K562 (cell line): ENCODE measurements around the gene KLF5. TPM values are rescaled to one million over a fixed set of nuclear protein-coding genes. Genes with fewer than 3 reads are reported as not detected.

ENCODE experiments used
- ATAC-seq: fragments of 200-7000 bp; cut with Tn5 transposase; 3 replicates; pipeline ENCODE4 v1.9.1; 2020; ENCODE audit warnings: moderate library complexity
- BruUV-seq: library from RNA; stranded (reverse); fragments of 400-500 nt; replicated peaks from 2 replicates; lab custom pipeline; 2021; lab: Mats Ljungman, UMichigan
- CTCF ChIA-PET: fragments of 300-600 bp; formaldehyde crosslinking; extraction: SDS; loops from one replicate; lab custom pipeline; 2021; ENCODE audit warnings: low intra/inter-chr PET ratio; lab: Yijun Ruan, JAX
- POLR2A ChIA-PET: fragments of 300-600, 350-650 bp; sonication (Branson Sonifier 250); formaldehyde crosslinking; extraction: SDS; loops from one replicate; lab custom pipeline; 2021; ENCODE audit warnings: antibody characterized with exemption, inconsistent platforms; lab: Yijun Ruan, JAX
- DNase-seq, 4 experiments: peaks; one replicate each; pipeline versions ENCODE4 v3.0.0 to v3.0.0-alpha.2; 2011 to 2018; ENCODE audit warnings: low spot score in 3 of 4, mixed read lengths in 3 of 4; ENCODE audit errors: extremely low read depth in 1 of 4
- FAIRE-seq: peaks from 2 replicates; lab custom pipeline; 2011; peaks lifted over from hg19 to GRCh38; lab: Jason Lieb, UNC
- H2AFZ ChIP-seq: 2 replicates; pipeline ENCODE4 v1.6.0; 2011; ENCODE audit warnings: low read depth, low read length, control low read depth, inconsistent platforms
- H3K27ac ChIP-seq: fragments of 200-600 bp; 3 replicates; pipeline ENCODE4 v1.8.0; 2011; ENCODE audit warnings: low read depth, mild to moderate bottlenecking, control low read depth, inconsistent platforms, low read length, moderate library complexity, mixed read lengths; ENCODE audit errors: extremely low read depth
- H3K27me3 ChIP-seq, 2 experiments: fragments of 300-600 bp in 1 of 2; 2 replicates in 1 of 2; 3 replicates in 1 of 2; pipeline versions ENCODE4 v1.6.0 to v1.8.0; 2011; ENCODE audit warnings: inconsistent platforms in 2 of 2, low read length in 2 of 2, mild to moderate bottlenecking in 1 of 2, mixed read lengths in 1 of 2, moderate library complexity in 1 of 2; ENCODE audit not compliant: control insufficient read depth in 2 of 2, insufficient read depth in 2 of 2
- H3K36me3 ChIP-seq: fragments of 300-600 bp; 3 replicates; pipeline ENCODE4 v1.8.0; 2011; ENCODE audit warnings: mild to moderate bottlenecking, low read length, inconsistent platforms; ENCODE audit not compliant: control insufficient read depth, insufficient read depth
- H3K4me1 ChIP-seq, 2 experiments: fragments of 200-600 bp in 1 of 2; replicated peaks in 1 of 2; 2 replicates in 1 of 2; 3 replicates in 1 of 2; pipeline versions ENCODE4 v1.5.1 to v1.8.0; 2011; ENCODE audit warnings: inconsistent platforms in 2 of 2, low read length in 2 of 2, mild to moderate bottlenecking in 1 of 2, mixed read lengths in 1 of 2, moderate library complexity in 1 of 2; ENCODE audit not compliant: control insufficient read depth in 2 of 2, insufficient read depth in 2 of 2
- H3K4me2 ChIP-seq: 2 replicates; pipeline ENCODE4 v1.6.1; 2011; ENCODE audit warnings: low read length, control low read depth, inconsistent platforms, mixed read lengths; ENCODE audit not compliant: insufficient read depth
- H3K4me3 ChIP-seq: fragments of 200-600 bp; sonication (generic), shearing (Covaris generic); 2 replicates; pipeline ENCODE4 v1.5.1; 2016; ENCODE audit warnings: control low read depth, inconsistent platforms
- H3K79me2 ChIP-seq: fragments of 200-600 bp; 3 replicates; pipeline ENCODE4 v1.8.0; 2011; ENCODE audit warnings: low read length, inconsistent platforms; ENCODE audit not compliant: control insufficient read depth, insufficient read depth
- H3K9ac ChIP-seq, 2 experiments: 2 replicates each; pipeline versions ENCODE4 v1.6.0 to v1.6.1; 2011; ENCODE audit warnings: low read depth in 2 of 2, low read length in 2 of 2, control low read depth in 1 of 2, inconsistent platforms in 1 of 2, mild to moderate bottlenecking in 1 of 2, mixed read lengths in 1 of 2; ENCODE audit not compliant: insufficient read depth in 1 of 2
- H3K9me1 ChIP-seq: one replicate; pipeline ENCODE4 v1.6.0; 2011; ENCODE audit warnings: inconsistent platforms, mild to moderate bottlenecking, low read length, moderate library complexity; ENCODE audit not compliant: control insufficient read depth, insufficient read depth
- H3K9me3 ChIP-seq: replicated peaks from 2 replicates; pipeline ENCODE4 v1.5.1; 2011; ENCODE audit warnings: low read depth, low read length, inconsistent platforms; ENCODE audit not compliant: control insufficient read depth, insufficient read depth
- H4K20me1 ChIP-seq: replicated peaks from 2 replicates; pipeline ENCODE4 v1.6.1; 2011; ENCODE audit warnings: low read length, inconsistent platforms, mixed read lengths; ENCODE audit not compliant: control insufficient read depth, insufficient read depth
- CBX2 ChIP-seq: fragments of 200-600 bp; sonication (generic); IDR thresholded peaks from one replicate; pipeline ENCODE4 v1.6.1; 2012; ENCODE audit warnings: mild to moderate bottlenecking, low read length, inconsistent platforms; ENCODE audit not compliant: insufficient read depth, poor library complexity, severe bottlenecking
- CBX8 ChIP-seq: fragments of 200-600 bp; sonication (generic); IDR thresholded peaks from 2 replicates; pipeline ENCODE4 v1.6.1; 2012; ENCODE audit warnings: borderline replicate concordance, mixed run types, low read depth, mild to moderate bottlenecking, moderate library complexity, mixed read lengths, low read length, control low read depth, inconsistent platforms; ENCODE audit not compliant: poor library complexity, severe bottlenecking; ENCODE audit errors: extremely low read depth
- COPS2 ChIP-seq: fragments of 450-650 bp; conservative IDR thresholded peaks from 2 replicates; pipeline ENCODE4 v1.6.1; 2016; ENCODE audit warnings: mild to moderate bottlenecking, moderate library complexity
- CREM ChIP-seq: IDR thresholded peaks from 2 replicates; pipeline ENCODE4 v1.6.1; 2014; ENCODE audit warnings: antibody characterized with exemption, low read depth
- GTF2E2 ChIP-seq: fragments of 200-800 bp; sonication (Bioruptor generic); IDR thresholded peaks from 2 replicates; pipeline ENCODE4 v1.6.1; 2016; ENCODE audit warnings: missing genetic modification characterization, missing compliant biosample characterization
- KLF13 ChIP-seq: fragments of 450-650 bp; IDR thresholded peaks from 2 replicates; pipeline ENCODE4 v1.6.1; 2016; ENCODE audit warnings: missing genetic modification characterization, low read depth, mild to moderate bottlenecking, missing compliant biosample characterization, moderate library complexity, borderline replicate concordance
- TARDBP ChIP-seq: fragments of 450-650 bp; IDR thresholded peaks from 2 replicates; pipeline ENCODE4 v1.6.1; 2016
- ZNF217 ChIP-seq: sonication (generic); formaldehyde crosslinking; IDR thresholded peaks from 2 replicates; pipeline ENCODE4 v1.8.0; 2022; ENCODE audit warnings: mild to moderate bottlenecking, missing genetic modification reagents
- ZNF780A ChIP-seq: fragments of 250-450 bp; sonication (Bioruptor Pico); IDR thresholded peaks from 2 replicates; pipeline ENCODE4 v1.5.0; 2021; ENCODE audit warnings: mild to moderate bottlenecking
- WGBS: fragments of 100-300 bp; shearing (Covaris generic); methylation state at CpG from one replicate; pipeline ENCODE4 v1.1.6; 2016; ENCODE audit warnings: low coverage, mixed read lengths; ENCODE audit not compliant: insufficient coverage; ENCODE audit errors: missing lambda C conversion rate; 5-methylcytosine and 5-hydroxymethylcytosine counted together
- in situ Hi-C: fragments of 300-500 bp; cut with MboI; formaldehyde crosslinking; loops from 4 replicates; pipeline ENCODE4 v1.15.0; 2018; ENCODE audit warnings: inconsistent platforms, mixed read lengths
- intact Hi-C: fragments of 100-400 bp; cut with micrococcal nuclease; formaldehyde crosslinking; loops from 2 replicates; pipeline ENCODE4 v1.14.2; 2022
- polyA plus RNA-seq, 8 experiments: library from polyadenylated mRNA; depleted of rRNA in 4 of 8; stranded (reverse) in 5 of 8; unstranded in 3 of 8; fragments of >200 nt; fragmentation: Nextera tagmentation in 2 of 8; fragmentation: Illumina TruSeq in 1 of 8; extraction: Ambion mirVana in 2 of 8; extraction: Trizol in 1 of 8; gene quantifications; 2 replicates each; pipeline versions ENCODE4 v1.2.1 to v1.2.3, GENCODE V29; 2011 to 2014; ENCODE audit warnings: inconsistent platforms in 1 of 8, missing spikeins in 1 of 8
- total RNA-seq, 7 experiments: library from RNA; depleted of rRNA in 6 of 7; stranded (reverse); fragments of >200 nt in 6 of 7; fragmentation: Illumina TruSeq in 2 of 7; extraction: Trizol in 2 of 7; gene quantifications; 2 replicates each; pipeline versions ENCODE4 v1.2.1 to v1.2.3, GENCODE V29; 2011 to 2021; ENCODE audit warnings: low replicate concordance in 1 of 7
- TF ChIP-seq, protein P1 (sequence below): sonication (generic); formaldehyde crosslinking; IDR thresholded peaks from 2 replicates; pipeline ENCODE4 v1.9.0; 2022; ENCODE audit warnings: mild to moderate bottlenecking, missing genetic modification reagents
- TF ChIP-seq, protein P2 (sequence below): sonication (generic); IDR thresholded peaks from 2 replicates; pipeline ENCODE4 v1.6.1; 2016

KLF5 gene
- total and polyA plus RNA-seq, 9 of the 15 experiments (the other 6 are each of a cell fraction or from before 2014, with no cell fraction given): 0.17 to 1.0 (median 0.36) TPM

DNA sequence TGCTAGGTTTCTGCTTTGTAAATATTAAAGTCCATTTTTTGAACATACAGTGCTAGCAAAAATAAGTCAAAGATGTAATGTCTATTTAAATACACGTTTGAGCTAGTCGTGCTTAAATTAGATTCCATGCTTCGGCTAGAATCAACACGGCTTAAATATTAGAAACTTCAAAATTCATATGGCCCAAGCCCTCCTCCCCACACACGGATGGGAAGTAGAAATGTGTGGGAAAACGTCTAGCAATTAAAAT is 816 bp upstream of the KLF5 start:
- Histone ChIP-seq H4K20me1 (no peaks in the 10 kb centered on the region), H3K9me1 (no peaks in the 10 kb centered on the region), H3K9me3 (no peaks in the 10 kb centered on the region; the same call in 1 of the 2 replicates), H3K4me2 (no peak overlapping the region), H2AFZ (peak overlapping the region; percentile 83; the same call in 1 of the 2 replicates), H3K4me3 (no peak overlapping the region), H3K27me3 (peaks cover 5 to 6% of the 10 kb centered on the region in 2 experiments; a peak in 4 of 5 replicates), H3K9ac (no peak overlapping the region), H3K4me1 (peaks cover 3 to 13% of the 10 kb centered on the region in 2 experiments; a peak in 4 of 5 replicates), H3K27ac (no peak overlapping the region), H3K36me3 (no peaks in the 10 kb centered on the region), H3K79me2 (no peaks in the 10 kb centered on the region)
- no peak for ATAC-seq
- intact Hi-C loops (no loop called here), in situ Hi-C loops (no loop called here)
- TF ChIP-seq TARDBP: no peak
- TF ChIP-seq KLF13 (tag): no peak
- peak; percentile 69 for TF ChIP-seq CBX8
- TF ChIP-seq CREM: no peak
- TF ChIP-seq ZNF780A (CRISPR knock-in tag): no peak
- no peak for TF ChIP-seq COPS2
- TF ChIP-seq, protein P1, sequence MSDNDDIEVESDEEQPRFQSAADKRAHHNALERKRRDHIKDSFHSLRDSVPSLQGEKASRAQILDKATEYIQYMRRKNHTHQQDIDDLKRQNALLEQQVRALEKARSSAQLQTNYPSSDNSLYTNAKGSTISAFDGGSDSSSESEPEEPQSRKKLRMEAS (CRISPR knock-in tag): no peak
- no peak for TF ChIP-seq ZNF217 (CRISPR knock-in tag)
- TF ChIP-seq, protein P2, sequence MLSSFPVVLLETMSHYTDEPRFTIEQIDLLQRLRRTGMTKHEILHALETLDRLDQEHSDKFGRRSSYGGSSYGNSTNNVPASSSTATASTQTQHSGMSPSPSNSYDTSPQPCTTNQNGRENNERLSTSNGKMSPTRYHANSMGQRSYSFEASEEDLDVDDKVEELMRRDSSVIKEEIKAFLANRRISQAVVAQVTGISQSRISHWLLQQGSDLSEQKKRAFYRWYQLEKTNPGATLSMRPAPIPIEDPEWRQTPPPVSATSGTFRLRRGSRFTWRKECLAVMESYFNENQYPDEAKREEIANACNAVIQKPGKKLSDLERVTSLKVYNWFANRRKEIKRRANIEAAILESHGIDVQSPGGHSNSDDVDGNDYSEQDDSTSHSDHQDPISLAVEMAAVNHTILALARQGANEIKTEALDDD: no peak
- TF ChIP-seq GTF2E2 (tag): no peak
- TF ChIP-seq CBX2: peak; percentile 75
- FAIRE-seq: no peak
- ChIA-PET POLR2A (no interaction called here), CTCF (no interaction called here)
- no peak for DNase-seq
- BruUV-seq: no TSS peak
- WGBS: 2% methylated on average over 6 of the region's 6 CpGs
